Keratinocyte (primary cell): ENCODE measurements around the gene FLNA. TPM values are rescaled to one million over a fixed set of nuclear protein-coding genes. Genes with fewer than 3 reads are reported as not detected.
A peak's percentile ranks its signal among the peaks of the same experiment; 100 is the strongest.

Experiments used
- DNase-seq: peaks from one replicate; pipeline ENCODE4 v3.0.0-alpha.2; 2011; ENCODE audit warnings: low read depth, missing footprints, low spot score
- FAIRE-seq: peaks from 2 replicates; lab custom pipeline; 2011; peaks lifted over from hg19 to GRCh38; lab: Jason Lieb, UNC
- H2AFZ ChIP-seq: 2 replicates; pipeline ENCODE4 v1.6.0; 2012; ENCODE audit warnings: low read length, control low read depth, inconsistent platforms; ENCODE audit not compliant: control insufficient read depth
- H3K27ac ChIP-seq: 2 replicates; pipeline ENCODE4 v1.5.1; 2011; ENCODE audit warnings: low read length; ENCODE audit not compliant: control insufficient read depth, insufficient read depth
- H3K27me3 ChIP-seq: 3 replicates; pipeline ENCODE4 v1.6.0; 2011; ENCODE audit warnings: low read length; ENCODE audit not compliant: control insufficient read depth, insufficient read depth; ENCODE audit errors: extremely low read depth
- H3K36me3 ChIP-seq, 2 experiments: 2 replicates in 1 of 2; 3 replicates in 1 of 2; pipeline ENCODE4 v1.5.1; 2011; ENCODE audit warnings: low read length in 2 of 2, mild to moderate bottlenecking in 1 of 2; ENCODE audit not compliant: control insufficient read depth in 2 of 2, insufficient read depth in 2 of 2; ENCODE audit errors: extremely low read depth in 1 of 2
- H3K4me1 ChIP-seq: 3 replicates; pipeline ENCODE4 v1.5.1; 2011; ENCODE audit warnings: low read length; ENCODE audit not compliant: control insufficient read depth, insufficient read depth; ENCODE audit errors: extremely low read depth
- H3K4me2 ChIP-seq: 3 replicates; pipeline ENCODE4 v1.6.0; 2011; ENCODE audit warnings: low read depth, low read length; ENCODE audit not compliant: control insufficient read depth, insufficient read depth; ENCODE audit errors: extremely low read depth
- H3K4me3 ChIP-seq, 3 experiments: fragments of 200-600 bp in 1 of 3; sonication (generic) in 1 of 3; 2 replicates in 2 of 3; 3 replicates in 1 of 3; pipeline ENCODE4 v1.5.1; 2011 to 2016; ENCODE audit warnings: low read length in 3 of 3, mild to moderate bottlenecking in 3 of 3, control low read depth in 2 of 3, inconsistent platforms in 1 of 3, low read depth in 1 of 3, mixed read lengths in 1 of 3, mixed run types in 1 of 3, moderate library complexity in 1 of 3; ENCODE audit not compliant: control insufficient read depth in 2 of 3, insufficient read depth in 2 of 3; ENCODE audit errors: extremely low read depth in 1 of 3
- H3K79me2 ChIP-seq: 2 replicates; pipeline ENCODE4 v1.6.0; 2012; ENCODE audit warnings: low read length; ENCODE audit not compliant: control insufficient read depth, insufficient read depth
- H3K9ac ChIP-seq: 3 replicates; pipeline ENCODE4 v1.6.0; 2011; ENCODE audit warnings: low read length; ENCODE audit not compliant: control insufficient read depth, insufficient read depth; ENCODE audit errors: extremely low read depth
- H3K9me1 ChIP-seq: 3 replicates; pipeline ENCODE4 v1.6.0; 2011; ENCODE audit warnings: low read length; ENCODE audit not compliant: control insufficient read depth, insufficient read depth; ENCODE audit errors: extremely low read depth
- H3K9me3 ChIP-seq: 2 replicates; pipeline ENCODE4 v1.5.1; 2012; ENCODE audit warnings: low read depth, low read length; ENCODE audit not compliant: control insufficient read depth
- H4K20me1 ChIP-seq: 3 replicates; pipeline ENCODE4 v1.6.0; 2011; ENCODE audit warnings: low read length; ENCODE audit not compliant: control insufficient read depth, insufficient read depth; ENCODE audit errors: extremely low read depth
- EZH2 ChIP-seq: IDR thresholded peaks from one replicate; pipeline ENCODE4 v1.6.1; 2012; ENCODE audit warnings: inconsistent platforms, mild to moderate bottlenecking, low read length, moderate library complexity
- dilution Hi-C: fragments of 300-500 bp; cut with MboI; formaldehyde crosslinking; loops from one replicate; pipeline ENCODE4 v1.7.0; 2020; ENCODE audit warnings: low sequenced_read_pairs; ENCODE audit not compliant: extremely low pct_ligation_motif_present
- polyA plus RNA-seq, 5 experiments: library from polyadenylated mRNA; depleted of rRNA in 3 of 5; stranded (reverse) in 3 of 5; stranded (forward) in 1 of 5; unstranded in 1 of 5; fragments of >200 nt; gene quantifications; 1 replicate in 1 of 5; 2 replicates in 3 of 5; 3 replicates in 1 of 5; pipeline versions ENCODE4 v1.2.1 to v1.2.3, GENCODE V29; 2011 to 2012; ENCODE audit warnings: missing spikeins in 2 of 5, low read depth in 1 of 5, low replicate concordance in 1 of 5
- TF ChIP-seq, protein P1 (sequence below), 3 experiments: IDR thresholded peaks in 1 of 3; conservative IDR thresholded peaks in 1 of 3; optimal IDR thresholded peaks in 1 of 3; 2 replicates in 2 of 3; 3 replicates in 1 of 3; pipeline versions ENCODE3 to v1.5.1; 2011; ENCODE audit warnings: low read length in 3 of 3, mild to moderate bottlenecking in 3 of 3, moderate library complexity in 2 of 3, control low read depth in 1 of 3, inconsistent platforms in 1 of 3; ENCODE audit not compliant: insufficient read depth in 2 of 3; ENCODE audit errors: extremely low read depth in 1 of 3

The FLNA gene
- polyA plus RNA-seq, 1 donor (not counting 4 experiments of a cell fraction or from before 2014, with no cell fraction given) = 245 TPM

DNA sequence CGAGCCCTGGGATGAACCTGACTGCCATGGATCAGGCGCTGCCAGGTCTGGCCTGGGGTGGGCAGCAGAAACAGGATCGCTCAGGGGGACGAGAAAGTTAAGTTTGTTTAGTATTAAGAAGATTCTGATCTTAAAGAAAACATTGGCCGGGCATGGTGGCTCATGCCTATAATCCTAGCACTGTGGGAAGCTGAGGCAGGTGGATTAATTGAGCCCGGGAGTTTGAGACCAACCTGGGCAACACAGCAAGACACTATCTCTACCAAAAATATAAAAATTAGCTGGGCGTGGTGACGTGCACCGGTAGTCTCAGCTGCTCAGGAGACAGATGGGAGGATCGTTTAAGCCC lies 696 bp upstream of the FLNA start:
- dilution Hi-C loops = no loop called here
- H3K9ac ChIP-seq = no peak overlapping the region
- no peak for FAIRE-seq
- H3K9me1 ChIP-seq = no peaks in the 10 kb centered on the region
- H3K27ac ChIP-seq = no peak overlapping the region
- TF ChIP-seq, protein P1, sequence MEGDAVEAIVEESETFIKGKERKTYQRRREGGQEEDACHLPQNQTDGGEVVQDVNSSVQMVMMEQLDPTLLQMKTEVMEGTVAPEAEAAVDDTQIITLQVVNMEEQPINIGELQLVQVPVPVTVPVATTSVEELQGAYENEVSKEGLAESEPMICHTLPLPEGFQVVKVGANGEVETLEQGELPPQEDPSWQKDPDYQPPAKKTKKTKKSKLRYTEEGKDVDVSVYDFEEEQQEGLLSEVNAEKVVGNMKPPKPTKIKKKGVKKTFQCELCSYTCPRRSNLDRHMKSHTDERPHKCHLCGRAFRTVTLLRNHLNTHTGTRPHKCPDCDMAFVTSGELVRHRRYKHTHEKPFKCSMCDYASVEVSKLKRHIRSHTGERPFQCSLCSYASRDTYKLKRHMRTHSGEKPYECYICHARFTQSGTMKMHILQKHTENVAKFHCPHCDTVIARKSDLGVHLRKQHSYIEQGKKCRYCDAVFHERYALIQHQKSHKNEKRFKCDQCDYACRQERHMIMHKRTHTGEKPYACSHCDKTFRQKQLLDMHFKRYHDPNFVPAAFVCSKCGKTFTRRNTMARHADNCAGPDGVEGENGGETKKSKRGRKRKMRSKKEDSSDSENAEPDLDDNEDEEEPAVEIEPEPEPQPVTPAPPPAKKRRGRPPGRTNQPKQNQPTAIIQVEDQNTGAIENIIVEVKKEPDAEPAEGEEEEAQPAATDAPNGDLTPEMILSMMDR (optimal IDR thresholded peaks at IDR 0.05 in 1 of 3, IDR thresholded peaks at IDR 0.05 in 1 of 3, conservative IDR thresholded peaks at IDR 0.05 in 1 of 3; ENCODE audit: extremely low read depth in 1 of 3, insufficient read depth in 2 of 3, low read length in 3 of 3) = no peak
- TF ChIP-seq EZH2 = no peak
- H3K27me3 ChIP-seq = no peaks in the 10 kb centered on the region
- H3K36me3 ChIP-seq = no peaks in the 10 kb centered on the region
- H4K20me1 ChIP-seq = no peaks in the 10 kb centered on the region
- H3K4me3 ChIP-seq = no peak overlapping the region
- DNase-seq = no peak
- H3K9me3 ChIP-seq = peaks cover 2% of the 10 kb centered on the region
- H3K79me2 ChIP-seq = peaks cover 14% of the 10 kb centered on the region
- H3K4me1 ChIP-seq = peaks cover 27% of the 10 kb centered on the region
- no peak overlapping the region for H2AFZ ChIP-seq
- peak overlapping the region; percentile 10 for H3K4me2 ChIP-seq

DNA sequence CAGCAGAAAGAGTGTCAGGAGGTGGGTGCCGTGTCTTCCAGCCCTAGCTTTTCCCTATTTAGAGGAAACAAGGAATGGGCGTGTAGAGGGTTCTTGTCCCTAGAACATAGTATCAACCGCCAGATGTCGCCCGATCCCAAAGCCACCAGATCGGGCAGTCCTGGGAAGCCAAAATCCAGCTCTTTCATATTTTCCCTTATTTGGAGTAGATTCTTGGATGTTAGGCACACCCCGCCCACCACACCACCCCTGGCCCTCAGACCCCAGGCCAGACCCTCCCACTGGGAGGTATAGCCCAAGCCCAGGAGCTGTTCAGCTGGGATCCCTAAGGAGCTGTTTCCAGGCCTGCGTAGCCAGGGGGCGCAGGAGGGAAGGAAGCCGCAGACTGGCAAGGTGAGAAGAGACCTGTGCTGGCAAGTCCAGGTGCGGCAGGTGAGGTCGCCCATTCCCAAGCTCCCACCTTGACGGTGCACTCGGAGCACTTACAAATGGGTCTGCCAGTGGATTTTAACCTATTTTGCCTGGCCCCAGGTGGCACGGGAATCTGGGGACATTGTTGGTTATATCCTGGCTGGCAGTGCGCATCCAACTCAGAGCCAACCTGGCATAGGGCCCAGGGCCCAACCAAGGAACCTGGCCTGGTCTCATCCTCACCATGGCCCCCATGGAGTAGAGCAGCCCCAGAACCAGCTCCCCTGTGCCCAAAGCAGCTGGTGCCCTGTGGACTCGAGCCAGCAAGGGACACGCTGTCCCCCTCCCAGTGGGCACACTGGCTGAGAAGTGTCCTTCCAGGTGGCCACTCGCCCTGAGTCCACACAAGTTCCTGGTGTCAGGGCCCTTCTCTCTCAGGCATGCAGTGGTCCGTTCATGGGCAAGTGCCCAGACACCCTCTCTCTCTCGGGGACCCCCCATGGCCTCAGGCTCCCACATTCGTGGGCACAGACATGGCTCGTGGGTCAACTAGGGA lies 811 bp downstream of the FLNA start:
- FAIRE-seq = no peak
- Histone ChIP-seq H3K9me3 (peaks cover 2% of the 10 kb centered on the region), H3K9me1 (no peaks in the 10 kb centered on the region), H3K4me2 (peak overlapping the region; percentile 77), H3K4me3 (peak overlapping the region; percentile 6 to 56 (median 27)), H3K27me3 (no peaks in the 10 kb centered on the region), H3K4me1 (peaks cover 27% of the 10 kb centered on the region), H2AFZ (no peak overlapping the region), H4K20me1 (no peaks in the 10 kb centered on the region), H3K27ac (peak overlapping the region; percentile 36), H3K79me2 (peaks cover 17% of the 10 kb centered on the region), H3K36me3 (peaks cover 0 to 2% of the 10 kb centered on the region in 2 experiments), H3K9ac (peak overlapping the region; percentile 46)
- peak; percentile 45 for DNase-seq
- dilution Hi-C loops = no loop called here
- TF ChIP-seq, protein P1 (optimal IDR thresholded peaks at IDR 0.05 in 1 of 3, IDR thresholded peaks at IDR 0.05 in 1 of 3, conservative IDR thresholded peaks at IDR 0.05 in 1 of 3; ENCODE audit: extremely low read depth in 1 of 3, insufficient read depth in 2 of 3, low read length in 3 of 3) = peak in 2 of 3 experiments; percentile 56 to 78
- TF ChIP-seq EZH2 = no peak
